GM23338 (cell line): ENCODE data around the gene SH3GL3. TPM values are rescaled to one million over a fixed set of nuclear protein-coding genes. Genes with fewer than 3 reads are reported as not detected.

Source experiments
- ATAC-seq: fragments of 200-7000 bp; cut with Tn5 transposase; 3 replicates; pipeline ENCODE4 v1.9.1; 2020
- DNase-seq: peaks from one replicate; pipeline ENCODE4 v3.0.0-alpha.2; 2015; ENCODE audit warnings: low spot score
- H2AFZ ChIP-seq: fragments of 200-600 bp; sonication (generic); 2 replicates; pipeline ENCODE4 v1.8.0; 2016; ENCODE audit warnings: antibody characterized with exemption, mild to moderate bottlenecking, moderate library complexity
- H3F3A ChIP-seq: fragments of 200-600 bp; sonication (generic); replicated peaks from 2 replicates; pipeline ENCODE4 v1.8.0; 2017; ENCODE audit warnings: antibody characterized with exemption, mixed run types, low read depth
- H3K27ac ChIP-seq: fragments of 200-600 bp; sonication (generic); 2 replicates; pipeline ENCODE4 v1.6.1; 2016; ENCODE audit warnings: low read depth
- H3K27me3 ChIP-seq: fragments of 200-600 bp; sonication (generic); 2 replicates; pipeline ENCODE4 v1.8.0; 2016; ENCODE audit warnings: mild to moderate bottlenecking, mixed run types, moderate library complexity; ENCODE audit not compliant: insufficient read depth
- H3K36me3 ChIP-seq: fragments of 200-600 bp; sonication (generic); 2 replicates; pipeline ENCODE4 v1.8.0; 2016; ENCODE audit warnings: mild to moderate bottlenecking; ENCODE audit not compliant: insufficient read depth
- H3K4me1 ChIP-seq: fragments of 200-600 bp; sonication (generic); 2 replicates; pipeline ENCODE4 v1.8.0; 2016; ENCODE audit warnings: mild to moderate bottlenecking, moderate library complexity; ENCODE audit not compliant: insufficient read depth
- H3K4me2 ChIP-seq: fragments of 200-600 bp; sonication (generic); 2 replicates; pipeline ENCODE4 v1.7.1; 2017; ENCODE audit warnings: mixed run types
- H3K4me3 ChIP-seq: fragments of 200-600 bp; sonication (generic); 2 replicates; pipeline ENCODE4 v1.6.1; 2016; ENCODE audit warnings: mixed run types
- H3K79me2 ChIP-seq: fragments of 200-600 bp; sonication (generic); replicated peaks from 2 replicates; pipeline ENCODE4 v1.8.0; 2017; ENCODE audit warnings: mild to moderate bottlenecking; ENCODE audit not compliant: insufficient read depth
- H3K9me2 ChIP-seq: fragments of 200-600 bp; sonication (generic); 2 replicates; pipeline ENCODE4 v1.8.0; 2017; ENCODE audit not compliant: insufficient read depth
- H4K20me1 ChIP-seq: fragments of 200-600 bp; sonication (generic); replicated peaks from 2 replicates; pipeline ENCODE4 v1.8.0; 2017; ENCODE audit warnings: mild to moderate bottlenecking; ENCODE audit not compliant: insufficient read depth
- H3K27ac Mint-ChIP-seq: 2 replicates; pipeline ENCODE4 v1.8.0; 2020; ENCODE audit warnings: inconsistent platforms, mild to moderate bottlenecking, moderate library complexity, mixed read lengths
- H3K27me3 Mint-ChIP-seq: 3 replicates; pipeline ENCODE4 v1.8.0; 2022; ENCODE audit warnings: low read depth, mild to moderate bottlenecking, moderate library complexity, mixed read lengths, inconsistent platforms; ENCODE audit not compliant: insufficient read depth, poor library complexity
- H3K36me3 Mint-ChIP-seq: 3 replicates; pipeline ENCODE4 v1.8.0; 2021; ENCODE audit warnings: low read depth, mild to moderate bottlenecking, inconsistent platforms, moderate library complexity, mixed read lengths
- H3K4me1 Mint-ChIP-seq: 3 replicates; pipeline ENCODE4 v1.8.0; 2020; ENCODE audit warnings: mild to moderate bottlenecking, inconsistent platforms, mixed read lengths
- H3K4me3 Mint-ChIP-seq: 3 replicates; pipeline ENCODE4 v1.8.0; 2021; ENCODE audit warnings: moderate library complexity, mild to moderate bottlenecking, inconsistent platforms, mixed read lengths
- H3K9me3 Mint-ChIP-seq: 3 replicates; pipeline ENCODE4 v1.8.0; 2020; ENCODE audit warnings: moderate library complexity, mild to moderate bottlenecking, inconsistent platforms, mixed read lengths
- CREB1 ChIP-seq: fragments of 250-450 bp; sonication (Bioruptor Pico); IDR thresholded peaks from 2 replicates; pipeline ENCODE4 v1.5.0; 2020; ENCODE audit warnings: low read depth, mild to moderate bottlenecking, moderate library complexity
- CTCF ChIP-seq, 2 experiments: fragments of 200-600 bp in 1 of 2; sonication (generic) in 1 of 2; conservative IDR thresholded peaks; 2 replicates each; pipeline versions ENCODE4 v1.5.1 to v1.6.1; 2016 to 2017; ENCODE audit warnings: antibody characterized with exemption in 2 of 2, low read depth in 2 of 2, mild to moderate bottlenecking in 2 of 2, moderate library complexity in 1 of 2
- ETS1 ChIP-seq: IDR thresholded peaks from 2 replicates; pipeline ENCODE4 v1.6.1; 2016; ENCODE audit warnings: antibody characterized with exemption
- EZH2 ChIP-seq: fragments of 200-600 bp; sonication (generic); IDR thresholded peaks from one replicate; pipeline ENCODE4 v1.8.0; 2017; ENCODE audit warnings: antibody characterized with exemption, mild to moderate bottlenecking, low read depth; ENCODE audit not compliant: unreplicated experiment
- EZH2phosphoT487 ChIP-seq: fragments of 200-600 bp; sonication (generic); IDR thresholded peaks from one replicate; pipeline ENCODE4 v1.8.1; 2018; ENCODE audit warnings: antibody characterized with exemption; ENCODE audit not compliant: unreplicated experiment
- JUNB ChIP-seq: IDR thresholded peaks from one replicate; pipeline ENCODE4 v1.6.1; 2016; ENCODE audit warnings: antibody characterized with exemption; ENCODE audit not compliant: unreplicated experiment
- NANOG ChIP-seq: IDR thresholded peaks from 2 replicates; pipeline ENCODE4 v1.6.1; 2016; ENCODE audit warnings: antibody characterized with exemption, borderline replicate concordance
- POLR2AphosphoS5 ChIP-seq: IDR thresholded peaks from 2 replicates; pipeline ENCODE4 v1.6.1; 2016; ENCODE audit warnings: antibody characterized with exemption, low read depth
- REST ChIP-seq: IDR thresholded peaks from one replicate; pipeline ENCODE4 v1.6.1; 2018; ENCODE audit warnings: antibody characterized with exemption; ENCODE audit not compliant: unreplicated experiment
- STAT1 ChIP-seq: IDR thresholded peaks from one replicate; pipeline ENCODE4 v1.6.1; 2016; ENCODE audit warnings: antibody characterized with exemption; ENCODE audit not compliant: unreplicated experiment
- ZNF114 ChIP-seq: fragments of 250-450 bp; sonication (Bioruptor Pico); IDR thresholded peaks from 2 replicates; pipeline ENCODE4 v1.5.0; 2020; ENCODE audit warnings: mild to moderate bottlenecking, moderate library complexity
- ZNF331 ChIP-seq: fragments of 250-450 bp; sonication (Bioruptor Pico); IDR thresholded peaks from 2 replicates; pipeline ENCODE4 v1.5.0; 2020; ENCODE audit warnings: low read depth, mild to moderate bottlenecking, moderate library complexity
- ZNF462 ChIP-seq: fragments of 250-450 bp; sonication (Bioruptor Pico); IDR thresholded peaks from 2 replicates; pipeline ENCODE4 v1.5.0; 2020; ENCODE audit warnings: mild to moderate bottlenecking, moderate library complexity
- polyA plus RNA-seq: library from polyadenylated mRNA; unstranded; fragments of >200 nt; fragmentation: Nextera tagmentation; extraction: Ambion mirVana; gene quantifications from 2 replicates; pipeline ENCODE4 v1.2.1, GENCODE V29; 2016
- total RNA-seq: library from RNA; depleted of rRNA; stranded (reverse); fragments of >200 nt; shearing (Covaris generic); gene quantifications from 2 replicates; pipeline ENCODE4 v1.2.3, GENCODE V29; 2014

Gene SH3GL3
- total and polyA plus RNA-seq, 2 experiments from 2014 or later: 15.9 to 21.1 TPM

- Histone ChIP-seq H3K9me2 (no peaks in the 10 kb centered on the region; the same call in 1 of the 2 replicates), H3K27me3 (no peaks in the 10 kb centered on the region), H3K36me3 (no peaks in the 10 kb centered on the region), H3F3A (no peaks in the 10 kb centered on the region), H3K4me2 (no peak overlapping the region), H3K4me3 (no peak overlapping the region), H4K20me1 (no peaks in the 10 kb centered on the region), H3K4me1 (no peaks in the 10 kb centered on the region; the same call in 1 of the 2 replicates), H3K27ac (no peak overlapping the region), H3K79me2 (no peaks in the 10 kb centered on the region), H2AFZ (no peak overlapping the region)
- TF ChIP-seq EZH2phosphoT487 (no peak), ZNF114 (CRISPR knock-in tag) (no peak), POLR2AphosphoS5 (no peak), ETS1 (no peak), JUNB (no peak), ZNF331 (CRISPR knock-in tag) (no peak), NANOG (no peak), CREB1 (CRISPR knock-in tag) (no peak), REST (no peak), CTCF (conservative IDR thresholded peaks at IDR 0.05; ENCODE audit: low read depth in 2 of 2) (no peak), ZNF462 (no peak), EZH2 (no peak), STAT1 (no peak)
- peaks cover 15% of the 10 kb centered on the region for H3K4me1 Mint-ChIP-seq
- no peak overlapping the region for H3K4me3 Mint-ChIP-seq
- DNase-seq (no peak), ATAC-seq (no peak)
- H3K27ac Mint-ChIP-seq: no peak overlapping the region
- no peaks in the 10 kb centered on the region for H3K36me3 Mint-ChIP-seq
- no peaks in the 10 kb centered on the region; the same call in 2 of the 3 replicates for H3K9me3 Mint-ChIP-seq
- no peaks in the 10 kb centered on the region for H3K27me3 Mint-ChIP-seq
Measured at GRCh38 chr15:83431521-83431920, 15.6 kb upstream of the SH3GL3 start.
